Glutamatergic neuron (in vitro differentiated cells): ENCODE results near the gene RFPL1. TPM values are rescaled to one million over a fixed set of nuclear protein-coding genes. Genes with fewer than 3 reads are reported as not detected.

Source experiments
- DNase-seq: peaks from one replicate; pipeline ENCODE4 v3.0.0; 2022
- H3K27ac Mint-ChIP-seq: one replicate; pipeline ENCODE4 v1.8.0; 2020; ENCODE audit warnings: mild to moderate bottlenecking, mixed read lengths, inconsistent platforms; ENCODE audit not compliant: unreplicated experiment
- H3K27me3 Mint-ChIP-seq: one replicate; pipeline ENCODE4 v1.8.0; 2020; ENCODE audit warnings: mild to moderate bottlenecking, moderate library complexity, mixed read lengths, inconsistent platforms; ENCODE audit not compliant: unreplicated experiment
- H3K36me3 Mint-ChIP-seq: one replicate; pipeline ENCODE4 v1.8.0; 2020; ENCODE audit warnings: mild to moderate bottlenecking, mixed read lengths, inconsistent platforms; ENCODE audit not compliant: unreplicated experiment
- H3K4me1 Mint-ChIP-seq: one replicate; pipeline ENCODE4 v1.8.0; 2020; ENCODE audit warnings: mild to moderate bottlenecking, low read depth, mixed read lengths, inconsistent platforms; ENCODE audit not compliant: unreplicated experiment
- H3K4me3 Mint-ChIP-seq: one replicate; pipeline ENCODE4 v1.8.0; 2020; ENCODE audit warnings: mild to moderate bottlenecking, mixed read lengths, inconsistent platforms; ENCODE audit not compliant: unreplicated experiment
- H3K9me3 Mint-ChIP-seq: one replicate; pipeline ENCODE4 v1.8.0; 2020; ENCODE audit warnings: mild to moderate bottlenecking, moderate library complexity, mixed read lengths, inconsistent platforms; ENCODE audit not compliant: unreplicated experiment
- total RNA-seq: library from RNA; stranded (reverse); fragmentation: NEBNext Ultra II Directional; extraction: Animal tissue kit (Norgen Biotek cat#: 25700); gene quantifications from one replicate; pipeline ENCODE4 v1.2.1, GENCODE V29; 2021; ENCODE audit not compliant: unreplicated experiment
- TF ChIP-seq, protein P1 (sequence below): fragments of 200-600 bp; sonication (generic); IDR thresholded peaks from one replicate; pipeline ENCODE4 v1.5.0; 2021; ENCODE audit not compliant: partially characterized antibody, unreplicated experiment

The RFPL1 gene
- total RNA-seq, 1 donor from 2014 or later: not detected

GRCh38 chr22:29491012-29491411 lies 52.6 kb downstream of the RFPL1 start:
- H3K27me3 Mint-ChIP-seq: peaks cover 1% of the 10 kb centered on the region
- TF ChIP-seq, protein P1, sequence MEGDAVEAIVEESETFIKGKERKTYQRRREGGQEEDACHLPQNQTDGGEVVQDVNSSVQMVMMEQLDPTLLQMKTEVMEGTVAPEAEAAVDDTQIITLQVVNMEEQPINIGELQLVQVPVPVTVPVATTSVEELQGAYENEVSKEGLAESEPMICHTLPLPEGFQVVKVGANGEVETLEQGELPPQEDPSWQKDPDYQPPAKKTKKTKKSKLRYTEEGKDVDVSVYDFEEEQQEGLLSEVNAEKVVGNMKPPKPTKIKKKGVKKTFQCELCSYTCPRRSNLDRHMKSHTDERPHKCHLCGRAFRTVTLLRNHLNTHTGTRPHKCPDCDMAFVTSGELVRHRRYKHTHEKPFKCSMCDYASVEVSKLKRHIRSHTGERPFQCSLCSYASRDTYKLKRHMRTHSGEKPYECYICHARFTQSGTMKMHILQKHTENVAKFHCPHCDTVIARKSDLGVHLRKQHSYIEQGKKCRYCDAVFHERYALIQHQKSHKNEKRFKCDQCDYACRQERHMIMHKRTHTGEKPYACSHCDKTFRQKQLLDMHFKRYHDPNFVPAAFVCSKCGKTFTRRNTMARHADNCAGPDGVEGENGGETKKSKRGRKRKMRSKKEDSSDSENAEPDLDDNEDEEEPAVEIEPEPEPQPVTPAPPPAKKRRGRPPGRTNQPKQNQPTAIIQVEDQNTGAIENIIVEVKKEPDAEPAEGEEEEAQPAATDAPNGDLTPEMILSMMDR: no peak
- H3K27ac Mint-ChIP-seq: peak overlapping the region; percentile 5
- peaks cover 4% of the 10 kb centered on the region for H3K9me3 Mint-ChIP-seq
- H3K4me1 Mint-ChIP-seq: no peaks in the 10 kb centered on the region
- no peak overlapping the region for H3K4me3 Mint-ChIP-seq
- DNase-seq: no peak
- peaks cover 31% of the 10 kb centered on the region for H3K36me3 Mint-ChIP-seq

Other genes starting within 250 kb of the RFPL1 start
- gene EMID1, start 232.7 kb upstream of the RFPL1 start, total RNA-seq: 0.76 TPM
- 50.4 TPM for gene RHBDD3, start 170.6 kb upstream of the RFPL1 start, total RNA-seq
- 355 TPM for gene EWSR1, start 170.3 kb upstream of the RFPL1 start, total RNA-seq
- gene GAS2L1, start 131.9 kb upstream of the RFPL1 start, total RNA-seq: 10.3 TPM
- 1.3 TPM for gene RASL10A, start 122.9 kb upstream of the RFPL1 start, total RNA-seq
- gene AP1B1, start 50.0 kb upstream of the RFPL1 start, total RNA-seq: 77.9 TPM
- gene NEFH, start 41.6 kb downstream of the RFPL1 start, total RNA-seq: 27.1 TPM
- 175 TPM for gene THOC5, start 115.2 kb downstream of the RFPL1 start, total RNA-seq
- 194 TPM for gene NIPSNAP1, start 142.5 kb downstream of the RFPL1 start, total RNA-seq
- 35.4 TPM for gene NF2, start 165.1 kb downstream of the RFPL1 start, total RNA-seq